ENCODE results near the gene TMUB2.
"Not testable (repeated sequence)": the region's sequence is repeated elsewhere in the genome, so short reads cannot be mapped to it uniquely, and the experiment has no call there.

The TMUB2 gene

GRCh38 chr17:44219616-44220212 lies 32.9 kb downstream of the TMUB2 start, which contains the start of gene UBTF:
Gene UBTF (minus strand): TSS chr17:44219675. CDS start chr17:44218229, 1,446 bp downstream.
- DNase-seq (ENCODE audit: low spot score): peak; percentile 78

- DNase-seq (ENCODE audit: low spot score): peak; percentile 52
Measured at GRCh38 chr17:44220213-44221083, 33.7 kb downstream of the TMUB2 start.

GRCh38 chr17:44221084-44221861 lies 34.5 kb downstream of the TMUB2 start:
- peak; percentile 72 for DNase-seq (ENCODE audit: low spot score)

- DNase-seq (ENCODE audit: low spot score): no peak
Measured at GRCh38 chr17:44221862-44222111, 35.0 kb downstream of the TMUB2 start.

DNA sequence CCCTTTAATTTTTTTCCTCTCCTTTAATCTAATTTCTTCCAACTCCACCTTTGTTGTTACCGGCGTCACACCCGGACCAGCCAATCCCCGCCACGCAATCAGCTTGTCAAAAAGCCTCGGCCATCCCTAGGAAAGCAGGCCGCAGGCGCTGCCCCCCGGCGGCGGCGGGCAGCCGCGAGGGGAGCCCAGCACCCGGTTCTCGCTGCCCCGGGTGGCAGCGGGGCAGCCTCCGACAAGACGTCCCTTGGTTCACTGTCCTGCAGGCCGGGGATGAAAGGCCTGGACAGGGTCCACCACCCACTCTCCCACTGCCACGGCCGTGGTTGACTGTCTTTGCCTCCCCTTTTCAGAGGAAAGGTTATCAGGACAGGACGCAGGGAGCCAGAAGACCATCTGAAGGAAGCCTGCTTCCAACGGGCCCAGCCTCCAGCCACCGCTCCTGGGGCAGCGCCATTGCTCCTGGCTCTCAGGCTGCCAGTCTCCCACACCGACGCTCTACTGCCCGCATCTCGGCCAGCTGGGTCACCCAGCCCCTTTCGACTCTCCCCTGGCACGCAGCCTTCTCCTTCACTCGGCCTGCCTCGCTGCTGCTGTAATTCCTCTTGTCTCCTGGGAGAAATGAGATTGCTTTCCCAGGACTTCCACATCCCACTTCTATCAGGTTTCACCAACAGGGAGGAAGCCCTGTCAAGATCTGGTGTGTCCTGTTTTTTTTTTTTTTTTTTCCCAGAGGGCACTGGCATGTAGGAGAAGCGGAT lies 35.5 kb downstream of the TMUB2 start:
- peak; percentile 81 for DNase-seq (ENCODE audit: low spot score)

GRCh38 chr17:44223541-44224071 lies 36.8 kb downstream of the TMUB2 start:
- DNase-seq (ENCODE audit: low spot score): peak; percentile 88

DNA sequence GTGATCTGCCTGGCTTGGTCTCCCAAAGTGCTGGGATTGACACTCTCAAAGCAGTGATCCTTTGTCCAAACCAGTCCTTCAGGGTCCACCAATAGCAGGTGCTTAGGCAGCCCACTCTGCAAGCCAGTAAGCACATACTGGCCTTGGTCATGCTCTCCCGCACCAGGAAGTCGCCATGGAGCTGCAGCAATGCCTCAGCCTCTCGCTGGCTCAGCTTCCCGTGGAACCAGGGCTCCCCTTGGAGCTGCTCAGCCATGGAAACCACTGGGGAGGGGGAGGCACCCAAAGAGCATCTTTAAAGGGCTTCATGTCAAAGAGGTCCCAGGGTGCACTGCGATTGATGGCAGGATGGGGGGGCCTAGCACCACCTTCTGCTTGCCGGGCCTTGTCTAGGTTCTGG lies 42.3 kb downstream of the TMUB2 start:
- DNase-seq (ENCODE audit: low spot score): peak; percentile 46

DNA sequence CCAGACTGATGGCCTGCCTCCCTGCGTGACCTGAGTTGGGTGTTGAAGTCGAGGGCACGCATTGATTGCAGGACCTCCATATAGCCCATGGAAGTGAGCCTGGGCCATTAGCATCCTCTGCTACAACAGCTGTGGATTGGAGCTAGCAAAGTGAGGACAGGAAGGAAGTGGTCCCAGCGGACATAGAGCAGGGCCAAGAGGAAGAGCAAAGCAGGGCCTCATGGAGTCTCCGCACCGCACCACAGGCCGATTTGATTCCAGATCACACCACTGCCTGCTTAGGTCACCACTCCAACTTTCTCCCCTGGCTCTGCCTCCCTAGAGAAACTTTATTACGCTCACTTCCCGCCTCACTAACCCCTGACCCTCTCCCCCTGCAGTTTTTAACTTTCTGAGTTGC lies 43.4 kb downstream of the TMUB2 start:
- DNase-seq (ENCODE audit: low spot score): no peak

GRCh38 chr17:44232061-44232460 lies 45.3 kb downstream of the TMUB2 start:
- DNase-seq (ENCODE audit: low spot score): no peak

- no peak for DNase-seq (ENCODE audit: low spot score)
Measured at GRCh38 chr17:44233582-44233981, 46.8 kb downstream of the TMUB2 start.

GRCh38 chr17:44235583-44235936 lies 48.8 kb downstream of the TMUB2 start:
- DNase-seq (ENCODE audit: low spot score): peak; percentile 99

GRCh38 chr17:44236444-44236991 lies 49.7 kb downstream of the TMUB2 start:
- no peak for DNase-seq (ENCODE audit: low spot score)

GRCh38 chr17:44237886-44238285 lies 51.1 kb downstream of the TMUB2 start:
- DNase-seq (ENCODE audit: low spot score): not testable (repeated sequence)

DNA sequence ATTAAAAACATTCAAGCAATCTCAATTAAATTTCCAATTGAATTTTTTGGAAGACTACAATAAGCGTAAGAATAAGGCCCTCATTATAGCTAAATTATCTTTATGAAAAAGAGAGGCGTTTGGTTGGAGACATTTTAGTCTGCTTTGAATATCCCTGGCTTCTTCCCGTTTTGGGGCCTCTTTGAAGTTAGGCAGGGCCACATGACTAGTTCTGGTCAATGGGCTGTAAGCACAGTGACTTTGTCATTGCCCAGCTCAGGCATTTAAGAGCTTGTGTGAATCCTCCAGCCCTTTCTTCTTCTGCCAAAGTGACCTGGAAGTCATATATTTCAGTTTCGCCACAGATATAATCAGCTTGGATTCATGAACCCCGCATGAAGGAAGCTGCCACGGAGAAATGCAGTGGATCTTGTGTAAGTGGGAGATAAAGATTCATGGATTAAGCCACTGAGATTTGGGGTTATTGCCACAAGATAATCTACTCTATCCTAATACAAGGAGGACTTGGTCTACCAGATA lies 54.4 kb downstream of the TMUB2 start:
- no peak for DNase-seq (ENCODE audit: low spot score)
